Lung (tissue), 12 donors: ENCODE data around the gene MAOA. TPM values are rescaled to one million over a fixed set of nuclear protein-coding genes. Genes with fewer than 3 reads are reported as not detected.

ENCODE experiments used
- ATAC-seq: fragments of 200-7000 bp; cut with Tn5 transposase; one replicate; pipeline ENCODE4 v1.9.1; 2020; ENCODE audit warnings: moderate number of reproducible peaks; ENCODE audit not compliant: insufficient read depth, low FRiP score
- DNase-seq, 3 donors: peaks; one replicate each; pipeline ENCODE4 v3.0.0-alpha.2; 2013 to 2017
- H3K27ac ChIP-seq, 2 donors: one replicate each; pipeline ENCODE4 v1.5.1; 2013; ENCODE audit warnings: mild to moderate bottlenecking in 2 of 2, moderate library complexity in 2 of 2, control low read depth in 1 of 2, inconsistent platforms in 1 of 2, low read depth in 1 of 2, low read length in 1 of 2
- H3K27me3 ChIP-seq, 3 donors: one replicate each; pipeline ENCODE4 v1.5.1; 2013; ENCODE audit warnings: low read length in 2 of 3; ENCODE audit not compliant: control insufficient read depth in 3 of 3, insufficient read depth in 3 of 3
- H3K36me3 ChIP-seq, 4 donors: one replicate each; pipeline ENCODE4 v1.5.1; 2013; ENCODE audit warnings: low read length in 4 of 4, mild to moderate bottlenecking in 1 of 4, moderate library complexity in 1 of 4; ENCODE audit not compliant: control insufficient read depth in 4 of 4, insufficient read depth in 4 of 4
- H3K4me1 ChIP-seq, 5 donors: one replicate each; pipeline ENCODE4 v1.5.1; 2013; ENCODE audit warnings: low read length in 5 of 5, mild to moderate bottlenecking in 2 of 5, moderate library complexity in 1 of 5; ENCODE audit not compliant: control insufficient read depth in 5 of 5, insufficient read depth in 5 of 5
- H3K4me3 ChIP-seq: one replicate; pipeline ENCODE4 v1.5.1; 2013; ENCODE audit warnings: mild to moderate bottlenecking, control low read depth, moderate library complexity
- H3K9ac ChIP-seq, 2 donors: one replicate each; pipeline ENCODE4 v1.5.1; 2013; ENCODE audit warnings: low read length in 2 of 2, control low read depth in 1 of 2; ENCODE audit not compliant: insufficient read depth in 1 of 2
- H3K9me3 ChIP-seq, 4 donors: one replicate each; pipeline ENCODE4 v1.5.1; 2013; ENCODE audit warnings: low read length in 3 of 4, mild to moderate bottlenecking in 1 of 4, moderate library complexity in 1 of 4; ENCODE audit not compliant: control insufficient read depth in 4 of 4, insufficient read depth in 3 of 4
- WGBS, 2 donors: extraction: QIAGEN DNeasy Blood & Tissue Kit; methylation state at CpG; one replicate each; pipeline ENCODE4 v1.1.7; 2013; 5-methylcytosine and 5-hydroxymethylcytosine counted together
- polyA plus RNA-seq, 2 donors: library from polyadenylated mRNA; stranded (reverse); fragments of 200-250 nt; gene quantifications; one replicate each; pipeline ENCODE4 v1.2.1, GENCODE V29; 2013
- total RNA-seq, 2 donors: library from RNA; depleted of rRNA in 1 of 2; stranded (reverse); fragments of >200 nt in 1 of 2; gene quantifications; one replicate each; pipeline ENCODE4 v1.2.1, GENCODE V29; 2014 to 2021
- TF ChIP-seq, protein P1 (sequence below): IDR thresholded peaks from 2 replicates; pipeline ENCODE4 v1.5.1; 2012; ENCODE audit warnings: mild to moderate bottlenecking; ENCODE audit errors: control extremely low read depth, extremely low read depth
- donor health status: control.
- donor health status: control.
- donor health status: Bipolar disorder and iron deficiency.
- donor health status: healthy.
- donor health status: DM: yes; HTN: yes; CAD: no.

MAOA gene
- total and polyA plus RNA-seq, 4 donors: 70.0 to 187 (median 117) TPM

- H3K27ac ChIP-seq: no peak overlapping the region
These were observed 26.9 kb upstream of the MAOA start for GRCh38 chrX:43629229-43629628.

DNA sequence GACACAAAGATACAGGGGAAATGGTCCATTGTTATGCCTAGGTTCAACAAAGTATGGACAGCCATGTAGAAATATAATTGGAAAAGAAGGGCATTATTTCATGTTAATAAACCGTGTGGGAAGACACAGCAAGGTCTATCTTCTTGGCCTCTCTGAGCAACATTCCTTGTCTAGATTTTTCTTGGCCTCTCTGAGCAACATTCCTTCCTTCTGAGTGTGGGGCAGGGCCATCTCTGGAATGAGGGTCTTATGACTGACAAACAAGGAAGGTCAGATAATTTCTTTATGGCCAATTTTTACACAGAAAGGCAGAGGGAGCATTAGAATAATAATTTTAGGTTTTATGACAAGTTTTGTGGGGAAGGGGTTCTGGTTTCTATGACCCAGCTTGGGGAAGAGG, 24.3 kb upstream of the MAOA start:
- 66 to 90% methylated on average over 1 of the region's 1 CpG for WGBS, 2 donors
- H3K4me1 ChIP-seq: peaks cover 0 to 14% (median 0%) of the 10 kb centered on the region in 5 donors
- TF ChIP-seq, protein P1, sequence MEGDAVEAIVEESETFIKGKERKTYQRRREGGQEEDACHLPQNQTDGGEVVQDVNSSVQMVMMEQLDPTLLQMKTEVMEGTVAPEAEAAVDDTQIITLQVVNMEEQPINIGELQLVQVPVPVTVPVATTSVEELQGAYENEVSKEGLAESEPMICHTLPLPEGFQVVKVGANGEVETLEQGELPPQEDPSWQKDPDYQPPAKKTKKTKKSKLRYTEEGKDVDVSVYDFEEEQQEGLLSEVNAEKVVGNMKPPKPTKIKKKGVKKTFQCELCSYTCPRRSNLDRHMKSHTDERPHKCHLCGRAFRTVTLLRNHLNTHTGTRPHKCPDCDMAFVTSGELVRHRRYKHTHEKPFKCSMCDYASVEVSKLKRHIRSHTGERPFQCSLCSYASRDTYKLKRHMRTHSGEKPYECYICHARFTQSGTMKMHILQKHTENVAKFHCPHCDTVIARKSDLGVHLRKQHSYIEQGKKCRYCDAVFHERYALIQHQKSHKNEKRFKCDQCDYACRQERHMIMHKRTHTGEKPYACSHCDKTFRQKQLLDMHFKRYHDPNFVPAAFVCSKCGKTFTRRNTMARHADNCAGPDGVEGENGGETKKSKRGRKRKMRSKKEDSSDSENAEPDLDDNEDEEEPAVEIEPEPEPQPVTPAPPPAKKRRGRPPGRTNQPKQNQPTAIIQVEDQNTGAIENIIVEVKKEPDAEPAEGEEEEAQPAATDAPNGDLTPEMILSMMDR: no peak
- no peak for DNase-seq
- H3K27me3 ChIP-seq: peaks cover 0 to 9% (median 6%) of the 10 kb centered on the region in 3 donors
- H3K36me3 ChIP-seq: no peaks in the 10 kb centered on the region
- H3K9ac ChIP-seq: no peak overlapping the region
- H3K27ac ChIP-seq: no peak overlapping the region
- peaks cover 0 to 3% (median 0%) of the 10 kb centered on the region in 4 donors for H3K9me3 ChIP-seq
- no peak overlapping the region for H3K4me3 ChIP-seq
- ATAC-seq: no peak

More at GRCh38 chrX:43629229-43629628, 26.9 kb upstream of the MAOA start:
- Histone ChIP-seq H3K36me3 (no peaks in the 10 kb centered on the region), H3K9me3 (peaks cover 0 to 3% (median 0%) of the 10 kb centered on the region in 4 donors), H3K4me3 (no peak overlapping the region), H3K27me3 (peaks cover 0 to 6% (median 4%) of the 10 kb centered on the region in 3 donors), H3K9ac (no peak overlapping the region), H3K4me1 (peaks cover 0 to 14% (median 0%) of the 10 kb centered on the region in 5 donors)
- WGBS, 2 donors: 27 to 79% methylated on average over 1 of the region's 1 CpG
- no peak for ATAC-seq
- TF ChIP-seq, protein P1: no peak
- no peak for DNase-seq

- Histone ChIP-seq H3K4me3 (no peak overlapping the region), H3K9ac (no peak overlapping the region), H3K27me3 (peaks cover 0 to 9% (median 8%) of the 10 kb centered on the region in 3 donors), H3K4me1 (peaks cover 0 to 7% (median 0%) of the 10 kb centered on the region in 5 donors), H3K9me3 (no peaks in the 10 kb centered on the region), H3K27ac (no peak overlapping the region), H3K36me3 (no peaks in the 10 kb centered on the region)
- TF ChIP-seq, protein P1: no peak
- WGBS, 2 donors: 63 to 86% methylated on average over 1 of the region's 1 CpG
- no peak for ATAC-seq
- no peak for DNase-seq
These were observed 23.0 kb upstream of the MAOA start for GRCh38 chrX:43633081-43633480.

GRCh38 chrX:43633757-43634156, 22.3 kb upstream of the MAOA start:
- Histone ChIP-seq H3K4me1 (peaks cover 0 to 4% (median 0%) of the 10 kb centered on the region in 5 donors), H3K4me3 (no peak overlapping the region), H3K9me3 (no peaks in the 10 kb centered on the region), H3K27ac (no peak overlapping the region), H3K27me3 (peaks cover 0 to 9% (median 8%) of the 10 kb centered on the region in 3 donors), H3K36me3 (no peaks in the 10 kb centered on the region), H3K9ac (no peak overlapping the region)
- WGBS, 2 donors: 57 to 95% methylated on average over 3 of the region's 3 CpGs
- no peak for ATAC-seq
- no peak for DNase-seq
- TF ChIP-seq, protein P1: no peak
